Stimulated activated CD8-positive, alpha-beta memory T cell treated with anti-CD3 and anti-CD28 coated beads, Interleukin-15, amount 100 ng/mL, for 4 hours (primary cell): Measurements from ENCODE around the gene FHIP1B.

ENCODE experiments used
- DNase-seq, 2 donors: peaks; one replicate each; pipeline ENCODE4 v3.0.0-alpha.2; 2020; ENCODE audit warnings: low read depth in 2 of 2

The FHIP1B gene

GRCh38 chr11:6201481-6201880 is 33.0 kb downstream of the FHIP1B start:
- DNase-seq, result no peak

DNA sequence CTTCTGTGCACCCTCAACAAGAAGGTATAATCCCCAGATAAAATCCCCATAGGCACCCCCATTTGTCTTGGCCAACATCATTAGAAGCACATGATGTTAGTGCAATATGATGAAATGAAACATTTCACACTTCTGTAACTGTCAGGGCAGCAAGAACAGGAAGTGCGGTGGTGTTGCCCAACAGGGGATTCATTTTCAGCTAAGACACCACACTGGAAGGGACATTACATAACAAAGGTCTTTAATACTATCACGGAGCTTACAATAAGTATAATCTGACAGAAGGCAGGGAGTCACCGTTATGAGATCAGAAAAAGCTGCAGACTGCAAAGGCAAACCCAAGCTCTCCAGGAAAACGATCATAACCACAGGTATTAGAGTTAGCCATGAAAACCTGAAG is 33.5 kb downstream of the FHIP1B start:
- no peak for DNase-seq

- no peak for DNase-seq
These were observed 35.1 kb downstream of the FHIP1B start, which contains the start of gene OR52W1 for GRCh38 chr11:6199174-6199810. OR52W1 (plus strand) TSS chr11:6199224; CDS start chr11:6199224, 0 bp downstream.

GRCh38 chr11:6197466-6198200 is 36.8 kb downstream of the FHIP1B start:
- DNase-seq, result no peak

DNA sequence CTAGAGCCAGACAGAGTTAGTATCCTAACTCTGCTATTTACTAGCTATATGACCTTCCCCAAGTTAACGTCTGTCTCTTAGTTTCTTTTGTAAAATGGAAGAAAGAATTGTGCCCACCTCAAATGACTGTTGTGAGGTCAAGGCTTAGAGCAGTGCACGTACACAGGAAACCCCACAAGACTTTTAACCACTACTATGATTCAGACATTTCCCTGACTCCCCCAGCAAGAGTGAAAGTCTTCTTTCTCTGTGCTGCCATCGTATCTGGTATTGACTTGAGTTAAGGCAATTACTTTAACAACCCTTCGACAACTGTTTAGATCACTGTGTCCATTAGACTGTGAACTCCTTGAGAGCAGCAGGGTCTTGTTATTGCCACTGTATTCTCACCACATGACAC is 38.0 kb downstream of the FHIP1B start:
- DNase-seq, result no peak

GRCh38 chr11:6194065-6194581 is 40.3 kb downstream of the FHIP1B start:
- no peak for DNase-seq

DNA sequence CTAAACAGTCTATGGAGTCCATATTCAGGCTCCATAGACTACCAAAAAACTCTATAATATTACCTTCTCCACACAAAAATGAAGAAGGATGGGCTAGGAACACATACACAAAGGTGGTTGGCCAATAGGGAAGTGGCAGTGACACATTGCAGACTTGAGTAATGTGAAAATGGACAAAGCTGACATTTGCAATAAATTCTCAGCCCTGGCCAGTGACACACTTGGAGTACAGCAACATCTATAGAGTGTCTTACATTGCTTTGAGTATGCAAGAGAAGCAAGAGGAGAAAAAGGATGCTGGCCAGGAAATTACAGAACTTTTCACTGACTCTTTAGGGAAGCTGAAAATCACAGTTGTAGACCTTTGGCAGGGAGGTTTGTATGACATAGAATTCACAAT is 42.7 kb downstream of the FHIP1B start:
- no peak for DNase-seq

GRCh38 chr11:6175440-6175839 is 59.0 kb downstream of the FHIP1B start:
- no peak for DNase-seq

- no peak for DNase-seq
These were observed 64.2 kb downstream of the FHIP1B start, which contains the start of gene OR52B2 for GRCh38 chr11:6170226-6170625. OR52B2 (minus strand) TSS chr11:6170326; CDS start chr11:6170326, 0 bp downstream.
